HG02571 (cell line): ENCODE data around the gene NDST1.

Experiments
- ATAC-seq: cut with Tn5 transposase; IDR thresholded peaks from one replicate; pipeline ENCODE4 v1.9.1; 2021; ENCODE audit warnings: mild to moderate bottlenecking, moderate library complexity; ENCODE audit not compliant: unreplicated experiment

The NDST1 gene

GRCh38 chr5:150601491-150602345 is 93.8 kb downstream of the NDST1 start:
- ATAC-seq: no peak

GRCh38 chr5:150603052-150603451 is 95.1 kb downstream of the NDST1 start:
- ATAC-seq: no peak

GRCh38 chr5:150603491-150603890 is 95.6 kb downstream of the NDST1 start:
- no peak for ATAC-seq

- no peak for ATAC-seq
Measured at GRCh38 chr5:150604010-150604409, 96.1 kb downstream of the NDST1 start.

- no peak for ATAC-seq
Measured at GRCh38 chr5:150604894-150605440, 97.0 kb downstream of the NDST1 start.

- ATAC-seq: no peak
Measured at GRCh38 chr5:150605546-150605945, 97.6 kb downstream of the NDST1 start.

- ATAC-seq: no peak
Measured at GRCh38 chr5:150606476-150606875, 98.5 kb downstream of the NDST1 start.

GRCh38 chr5:150607105-150607504 is 99.2 kb downstream of the NDST1 start:
- no peak for ATAC-seq
